Limb (tissue), 2 donors: Measurements from ENCODE around the gene SIGLEC10.
A peak's percentile ranks its signal among the peaks of the same experiment; 100 is the strongest.
"Not testable (repeated sequence)": the region's sequence is repeated elsewhere in the genome, so short reads cannot be mapped to it uniquely, and the experiment has no call there.

Experiments used
- DNase-seq, 2 donors: peaks; one replicate each; pipeline ENCODE4 v3.0.0-alpha.2; 2016; ENCODE audit errors: extremely low spot score in 2 of 2

The SIGLEC10 gene

DNA sequence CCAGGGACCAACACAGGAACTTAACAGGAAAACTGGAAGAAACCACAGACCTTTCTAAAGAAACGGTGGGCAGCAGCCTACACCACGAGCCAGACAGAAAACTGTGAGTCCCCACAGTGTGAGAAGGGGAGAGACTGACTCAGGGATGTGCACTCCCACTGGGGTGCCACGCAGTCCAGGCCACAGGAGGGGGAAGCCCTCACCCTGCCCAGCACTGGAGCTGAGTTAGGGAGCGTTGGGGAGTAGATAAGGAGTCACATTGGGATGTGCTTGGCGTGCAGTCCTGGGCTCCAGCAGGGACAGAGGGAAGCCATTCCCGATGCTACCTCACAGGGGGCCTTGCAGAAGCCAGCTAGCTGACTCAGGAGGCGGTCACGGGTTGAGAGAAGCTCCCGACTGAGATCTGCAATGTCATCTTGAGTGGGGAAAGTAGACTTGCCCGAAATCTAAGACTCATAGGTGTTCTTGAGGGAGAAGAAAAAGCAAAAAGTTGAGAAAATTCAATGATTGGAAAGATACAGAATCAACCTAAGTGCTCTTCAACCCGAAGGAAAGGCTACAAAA lies 23.5 kb upstream of the SIGLEC10 start:
- DNase-seq = no peak

DNA sequence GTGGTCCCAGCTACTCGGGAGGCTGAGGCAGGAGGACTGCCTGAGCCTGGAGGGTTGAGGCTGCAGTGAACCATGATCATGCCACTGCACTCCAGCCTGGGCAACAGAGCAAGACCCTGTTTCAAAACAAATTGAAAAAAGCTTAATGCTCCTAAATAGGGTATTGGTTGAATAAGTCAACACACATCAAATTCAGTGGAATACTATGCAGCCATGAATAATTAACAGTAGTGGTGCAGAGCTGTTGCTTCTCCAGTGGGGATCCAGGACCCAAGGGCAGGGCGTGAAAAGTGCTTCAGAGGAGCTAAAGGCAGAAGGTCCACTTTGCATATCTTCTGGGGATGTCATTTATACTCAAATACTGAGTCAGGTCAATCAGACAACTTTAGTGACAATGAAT lies 22.6 kb upstream of the SIGLEC10 start:
- no peak for DNase-seq

DNA sequence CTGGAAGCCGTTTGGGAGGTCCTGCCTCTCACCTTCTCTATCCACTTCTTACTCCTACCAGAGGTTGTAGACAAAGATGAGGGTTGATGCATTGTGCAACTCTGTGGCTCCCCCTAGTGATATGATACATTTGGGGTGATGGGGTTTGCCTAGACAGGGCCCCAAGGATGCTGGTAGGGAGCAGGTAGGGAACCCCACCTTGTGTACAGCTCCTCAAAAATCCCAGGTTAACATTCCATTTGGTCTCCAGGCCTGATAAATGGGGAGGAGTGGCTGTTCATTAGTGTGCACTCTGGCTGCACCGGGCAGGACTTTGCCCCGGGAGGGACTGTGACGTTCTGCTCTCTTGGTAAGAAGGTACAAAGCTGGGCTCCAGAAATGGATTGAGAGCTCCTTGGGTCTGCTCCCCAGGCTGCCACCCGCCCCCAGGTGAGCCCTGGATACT lies 21.6 kb upstream of the SIGLEC10 start:
- DNase-seq = no peak

DNA sequence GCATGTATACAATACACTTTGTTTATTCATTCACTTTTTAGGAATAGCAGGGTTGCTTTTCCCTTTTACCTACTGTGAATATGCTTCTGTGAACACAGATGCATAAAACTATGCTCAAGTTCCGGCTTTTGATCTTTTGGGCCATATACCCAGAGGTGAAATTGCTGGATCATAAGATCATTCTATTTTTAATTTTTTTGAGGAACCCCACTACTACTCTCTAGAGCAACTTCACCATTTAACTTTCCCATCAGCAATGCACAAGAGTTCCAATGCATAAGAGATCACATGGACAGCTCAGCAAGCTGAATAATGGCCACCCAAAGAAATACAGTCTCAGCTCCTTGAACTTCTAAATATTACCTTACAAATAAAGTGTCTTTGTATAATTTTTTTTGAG lies 17.0 kb upstream of the SIGLEC10 start:
- DNase-seq = no peak

DNA sequence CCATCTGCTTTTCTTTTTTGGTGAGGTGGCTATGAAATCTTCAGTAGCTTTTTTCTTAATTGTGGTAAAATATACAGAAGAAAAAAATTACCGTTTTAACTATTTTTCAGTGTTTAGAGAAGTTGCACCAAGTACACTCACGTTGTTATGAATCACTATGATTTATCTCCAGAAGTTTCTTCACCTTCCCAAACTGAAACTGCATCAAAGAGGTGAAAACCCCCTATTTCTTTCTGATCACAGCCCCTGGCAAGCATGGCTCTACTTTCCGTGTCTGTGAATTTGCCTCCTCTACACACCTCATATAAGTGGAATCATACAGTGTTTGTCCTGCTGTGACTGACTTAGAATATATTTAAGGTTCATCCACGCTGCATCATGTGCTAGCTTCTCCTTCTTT lies 15.6 kb upstream of the SIGLEC10 start:
- no peak for DNase-seq

DNA sequence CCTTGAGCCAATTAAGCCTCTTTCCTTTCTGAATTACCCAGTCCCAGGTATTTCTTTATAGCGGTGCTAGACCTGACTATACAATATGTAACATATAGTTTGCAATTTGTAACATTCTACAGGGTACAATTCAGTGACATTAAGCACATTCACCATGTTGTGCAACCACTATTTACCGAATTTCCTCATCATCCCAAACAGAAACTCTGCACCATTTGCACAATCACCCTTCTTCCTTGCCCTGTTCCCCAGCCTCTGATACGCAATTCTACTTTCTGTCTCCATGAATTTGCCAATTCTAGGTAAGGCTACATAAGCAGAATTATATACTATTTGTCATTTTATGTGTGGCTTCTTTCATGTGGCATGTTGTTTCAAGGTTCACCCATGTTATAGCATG lies 13.7 kb upstream of the SIGLEC10 start:
- DNase-seq = no peak

DNA sequence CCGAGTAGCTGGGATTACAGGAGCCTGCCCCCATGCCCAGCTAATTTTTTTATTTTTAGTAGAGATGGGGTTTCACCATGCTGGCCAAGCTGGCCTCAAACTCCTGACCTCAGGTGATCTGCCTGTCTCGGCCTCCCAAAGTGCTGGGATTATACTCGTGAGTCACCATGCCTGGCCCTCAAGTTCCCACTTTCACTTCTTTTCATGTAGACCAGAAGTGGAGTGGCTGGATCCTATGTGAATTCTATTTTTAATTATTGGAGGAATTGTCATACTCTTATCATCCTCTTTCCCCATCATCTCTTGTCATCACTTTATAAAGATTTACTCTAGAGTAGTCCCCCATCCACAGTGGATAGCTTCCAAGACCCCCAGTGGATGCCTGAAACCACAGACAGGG lies 12.8 kb upstream of the SIGLEC10 start:
- no peak for DNase-seq

DNA sequence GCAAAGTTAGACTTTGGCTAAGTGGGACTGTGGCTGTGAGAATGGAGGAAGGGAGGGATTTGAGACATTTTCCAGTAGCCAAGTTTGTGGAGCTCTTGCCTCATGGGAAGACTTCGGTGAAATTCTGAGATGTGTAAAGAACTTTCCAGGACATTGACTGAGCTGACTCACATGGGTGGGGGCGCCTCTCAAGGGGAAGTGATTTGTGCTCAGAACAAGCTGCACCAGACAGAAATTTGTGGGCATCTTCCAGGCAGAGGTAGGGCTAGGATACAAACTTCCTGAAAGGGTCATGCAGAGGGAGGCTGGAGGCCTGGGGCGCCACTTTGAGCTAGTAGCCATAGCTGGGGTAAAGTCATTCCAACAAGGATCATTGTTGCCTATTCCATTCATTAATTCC lies 9.8 kb upstream of the SIGLEC10 start:
- no peak for DNase-seq

DNA sequence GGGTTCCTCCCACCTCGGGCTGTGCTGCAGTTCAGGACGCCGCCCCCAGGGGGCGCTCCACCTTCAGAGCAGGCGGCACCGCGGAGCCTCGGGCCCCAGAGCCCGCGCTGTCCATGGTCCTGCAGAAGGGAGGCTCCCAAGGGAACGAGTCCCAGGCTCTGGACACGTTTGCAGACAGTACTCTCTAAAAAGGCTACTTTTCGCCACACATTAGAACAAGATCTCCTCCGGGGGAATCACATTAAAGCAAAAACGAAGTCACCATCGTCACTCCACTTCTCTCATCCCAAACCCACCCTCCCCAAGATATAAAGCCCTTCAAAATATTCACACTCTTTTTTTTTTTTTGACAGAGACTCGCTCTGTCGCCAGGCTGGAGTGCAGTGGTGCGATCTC lies 4.6 kb upstream of the SIGLEC10 start:
- peak; percentile 44 to 86 for DNase-seq

DNA sequence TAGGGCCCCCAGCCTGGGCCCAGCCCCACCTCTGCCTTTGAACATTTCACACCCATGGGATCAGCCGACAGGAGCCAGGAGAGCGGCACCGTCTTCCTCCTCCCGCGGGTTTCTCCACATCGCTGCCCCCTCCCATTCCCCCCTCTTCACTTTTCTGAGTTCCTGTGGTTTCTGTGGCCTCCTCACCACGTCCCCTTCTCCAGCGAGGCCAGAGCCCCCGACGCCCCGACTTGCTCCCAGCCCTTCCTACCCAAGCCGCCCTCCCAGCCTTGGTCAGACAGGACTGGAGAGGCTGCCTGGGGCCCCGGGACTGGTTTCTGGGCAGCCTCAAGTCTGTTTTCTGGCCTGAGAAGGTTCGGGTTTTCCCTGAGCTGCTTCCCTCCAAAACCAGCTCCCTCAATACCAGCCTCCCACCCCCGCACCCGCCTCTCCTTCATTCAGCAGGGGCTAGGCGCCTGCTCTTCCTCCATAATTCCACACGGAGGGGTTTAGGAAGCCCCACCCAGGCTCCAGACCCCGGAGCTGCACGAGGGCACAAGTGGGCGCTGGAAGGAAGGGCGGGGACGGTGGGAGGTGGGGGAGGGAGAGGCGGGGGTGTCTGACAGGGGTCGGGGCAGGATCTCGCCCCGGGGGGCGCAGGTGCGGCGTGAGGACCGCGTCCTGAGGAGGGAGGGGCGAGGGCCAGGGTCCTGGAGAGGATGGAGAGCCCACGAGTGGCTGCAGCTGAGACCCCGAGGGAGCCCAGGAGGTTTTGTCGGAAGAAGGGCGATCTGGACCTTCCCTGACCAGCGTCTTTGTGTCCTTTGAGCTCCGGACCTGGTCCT lies 4.0 kb upstream of the SIGLEC10 start:
- no peak for DNase-seq

DNA sequence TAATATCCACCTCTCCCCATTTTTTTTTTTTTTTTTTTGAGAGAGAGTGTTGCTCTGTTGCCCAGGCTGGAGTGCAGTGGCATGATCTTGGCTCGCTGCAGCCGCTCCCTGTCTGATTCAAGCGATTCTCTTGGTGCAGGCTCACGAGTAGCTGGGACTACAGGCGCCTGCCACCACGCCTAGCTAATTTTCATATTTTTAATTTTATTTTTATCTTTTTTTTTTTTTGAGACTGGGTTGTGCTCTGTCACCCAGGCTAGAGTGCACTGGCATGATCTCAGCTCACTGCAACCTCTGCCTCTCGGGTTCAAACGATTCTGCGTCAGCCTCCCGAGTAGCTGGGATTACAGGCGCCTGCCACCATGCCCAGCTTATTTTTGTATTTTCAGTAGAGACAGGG lies 3.1 kb upstream of the SIGLEC10 start:
- not testable (repeated sequence) for DNase-seq

DNA sequence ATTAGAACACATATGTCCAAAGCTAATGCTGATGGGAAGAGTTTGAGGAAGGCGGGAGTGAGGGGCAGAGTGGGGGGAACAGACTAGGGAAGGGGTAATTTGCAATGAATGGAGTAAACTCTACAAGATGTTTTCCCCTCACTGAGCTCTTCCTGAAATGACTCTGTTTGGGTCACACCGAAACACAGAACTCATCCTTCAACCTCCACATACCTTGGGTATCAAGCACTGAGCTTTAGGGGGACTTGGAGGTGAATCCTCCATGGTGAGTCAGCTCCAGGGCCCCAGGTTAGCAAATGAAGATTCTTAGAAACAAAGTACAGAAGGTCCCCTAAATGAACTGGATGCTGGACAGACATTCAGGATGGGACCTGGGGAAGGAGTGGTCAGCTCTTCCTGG lies 1.3 kb upstream of the SIGLEC10 start:
- no peak for DNase-seq

DNA sequence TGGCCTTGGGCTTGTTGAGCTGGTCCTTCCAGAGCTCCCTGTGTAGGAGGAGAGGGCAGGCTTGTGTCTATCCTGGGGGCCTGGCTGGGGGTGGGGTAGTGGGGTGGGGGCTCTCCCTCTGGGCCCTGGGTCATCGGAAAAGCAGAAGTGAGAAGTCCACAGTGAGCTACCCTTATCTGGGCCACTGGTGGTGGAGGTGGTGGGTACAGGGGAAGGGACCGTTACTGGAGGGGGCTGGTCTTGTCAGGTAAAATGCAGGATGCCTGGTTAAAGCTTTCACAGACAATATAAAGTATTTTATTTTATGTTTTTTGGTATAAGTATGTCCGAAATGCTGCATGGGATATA lies 342 bp upstream of the SIGLEC10 start:
- no peak for DNase-seq

DNA sequence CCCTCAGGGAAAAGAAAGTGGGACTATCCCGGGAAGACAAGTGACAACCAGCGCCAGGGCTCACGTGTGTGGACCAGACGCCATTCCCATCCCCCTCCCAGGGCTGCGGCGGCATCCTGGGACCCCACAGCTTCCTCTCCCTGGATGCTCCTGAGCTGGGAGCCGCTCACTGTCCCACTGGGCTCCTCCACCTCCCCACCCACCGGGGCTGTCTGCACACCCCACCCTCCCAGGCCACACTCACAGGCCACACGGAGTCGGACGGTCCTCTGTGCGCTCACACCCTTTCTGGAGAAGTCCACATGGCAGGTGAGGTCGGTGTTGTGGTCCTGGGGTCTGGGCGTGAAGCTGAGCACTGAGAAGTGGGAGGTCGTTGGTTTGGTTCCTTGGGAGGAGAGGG lies 1.0 kb downstream of the SIGLEC10 start:
- not testable (repeated sequence) for DNase-seq

DNA sequence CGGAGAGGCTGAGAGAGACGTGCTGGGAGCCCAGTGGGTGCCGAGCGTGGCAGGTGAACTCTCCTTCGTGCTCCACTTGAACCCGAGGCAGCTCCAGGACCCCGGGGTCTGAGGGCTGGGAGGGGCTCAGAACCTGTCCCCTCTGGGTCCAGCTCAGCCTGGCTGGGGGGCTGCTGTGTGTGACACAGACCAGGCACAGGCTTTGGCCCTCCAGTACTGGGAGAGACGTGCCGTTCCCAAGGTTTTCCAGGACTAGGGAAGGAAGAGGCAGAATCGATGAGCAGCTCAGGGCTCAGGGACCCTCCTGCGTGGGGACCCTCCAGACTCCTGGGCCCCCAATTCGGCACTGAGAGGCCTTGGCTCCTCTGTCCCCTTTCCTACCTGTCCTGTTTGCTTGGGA lies 2.3 kb downstream of the SIGLEC10 start:
- DNase-seq = no peak

DNA sequence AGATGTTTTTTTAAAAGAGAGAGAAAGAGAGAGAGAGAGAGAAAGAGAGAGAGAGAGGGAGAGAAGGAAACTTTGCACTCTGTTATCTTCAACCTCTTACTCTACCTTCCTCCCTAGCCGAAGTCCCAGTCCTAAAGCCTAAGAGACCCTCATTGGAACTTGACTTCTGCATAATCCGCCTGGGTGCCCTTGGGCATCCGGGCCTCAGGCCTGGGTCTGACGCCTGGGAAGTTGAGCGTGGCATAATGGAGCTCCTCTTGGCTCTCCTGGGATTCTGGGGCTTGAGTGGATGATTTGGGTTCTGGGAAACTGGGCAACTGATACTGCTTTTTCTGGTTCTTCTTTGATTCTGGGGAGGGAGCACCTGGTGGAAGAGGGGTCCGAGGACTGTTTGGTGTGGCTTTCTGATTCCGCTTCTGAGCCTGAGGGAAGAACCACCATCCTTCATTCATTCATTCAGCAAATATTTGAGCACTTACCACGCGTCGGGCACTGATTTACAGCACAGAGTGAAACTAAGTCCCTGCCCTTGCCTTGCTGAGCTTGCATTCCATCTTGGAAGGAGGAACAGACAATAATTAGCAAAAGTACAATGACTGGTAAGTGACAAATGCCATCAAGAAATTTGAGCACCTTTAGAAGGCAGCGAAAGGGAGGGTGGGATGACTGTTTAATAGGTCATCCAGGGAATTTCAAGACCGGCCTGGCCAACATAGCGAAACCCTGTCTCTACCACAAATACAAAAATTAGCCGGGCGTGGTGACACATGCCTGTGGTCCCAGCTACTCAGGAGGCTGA lies 6.3 kb downstream of the SIGLEC10 start:
- DNase-seq = no peak

DNA sequence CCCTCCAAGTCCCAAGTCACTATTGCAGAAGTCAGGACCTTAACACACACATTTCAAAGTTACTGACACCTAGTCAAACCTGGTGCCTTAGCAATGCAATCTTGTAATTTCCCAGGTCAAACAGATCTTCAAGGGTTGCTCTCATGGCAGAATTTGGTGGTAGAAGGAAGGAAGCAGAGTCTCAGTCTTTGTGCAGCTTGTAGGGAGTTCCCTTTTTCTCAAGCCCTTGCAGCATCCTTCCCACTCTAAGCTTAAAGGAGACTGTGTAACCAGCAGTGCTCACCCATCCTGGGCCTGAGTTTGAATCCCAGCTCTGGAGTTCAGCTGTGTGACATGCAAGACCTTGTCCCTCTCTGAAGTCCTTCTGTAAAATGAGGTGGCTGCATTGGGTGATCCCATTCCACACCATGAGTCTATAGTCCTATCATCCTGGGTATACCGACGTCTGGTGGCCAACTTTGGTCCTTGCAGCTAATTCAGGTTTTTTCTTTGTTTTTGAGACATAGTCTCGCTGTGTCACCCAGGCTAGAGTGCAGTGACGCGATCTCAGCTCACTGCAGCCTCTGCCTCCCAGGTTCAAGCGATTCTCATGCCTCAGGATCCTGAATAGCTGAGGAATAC lies 9.8 kb downstream of the SIGLEC10 start:
- no peak for DNase-seq

DNA sequence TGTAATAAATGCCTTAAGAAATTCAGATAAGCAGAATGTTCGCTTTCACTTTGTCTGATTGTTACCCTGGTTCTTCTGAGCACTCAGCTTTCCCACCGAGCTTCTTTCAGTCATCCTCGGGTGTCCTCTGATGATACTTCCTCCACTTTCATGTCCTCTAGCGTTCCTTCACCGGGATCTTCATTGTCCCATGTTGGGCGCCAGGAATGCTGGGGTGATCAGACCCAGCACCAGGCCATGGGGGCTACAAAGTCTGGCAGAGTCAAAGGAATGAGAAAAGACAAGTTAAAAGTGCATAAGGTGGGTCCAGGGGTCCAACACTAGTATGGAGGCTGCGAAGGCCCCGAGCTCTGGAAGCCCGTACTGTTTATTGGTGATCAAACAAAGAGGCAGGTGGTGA lies 15.3 kb downstream of the SIGLEC10 start:
- DNase-seq = no peak

DNA sequence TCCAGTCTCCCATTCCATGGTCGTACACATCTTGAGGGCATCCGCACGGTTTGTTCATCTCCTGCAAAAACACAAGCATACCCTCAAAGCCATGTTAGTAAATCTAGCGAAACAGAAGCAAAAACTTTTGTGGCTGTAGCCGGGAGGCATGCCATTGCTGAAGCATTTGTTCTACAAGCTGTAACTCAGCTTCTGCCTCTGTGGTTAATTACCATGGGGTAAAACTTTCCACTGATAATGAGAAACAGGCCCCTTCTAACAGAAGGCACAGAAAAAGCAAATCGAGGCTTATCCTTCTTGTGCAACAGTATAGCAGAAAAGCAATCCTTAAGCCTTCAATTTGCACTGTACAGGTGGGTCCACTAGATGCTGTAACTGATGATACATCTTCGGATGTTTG lies 17.5 kb downstream of the SIGLEC10 start:
- DNase-seq = not testable (repeated sequence)

DNA sequence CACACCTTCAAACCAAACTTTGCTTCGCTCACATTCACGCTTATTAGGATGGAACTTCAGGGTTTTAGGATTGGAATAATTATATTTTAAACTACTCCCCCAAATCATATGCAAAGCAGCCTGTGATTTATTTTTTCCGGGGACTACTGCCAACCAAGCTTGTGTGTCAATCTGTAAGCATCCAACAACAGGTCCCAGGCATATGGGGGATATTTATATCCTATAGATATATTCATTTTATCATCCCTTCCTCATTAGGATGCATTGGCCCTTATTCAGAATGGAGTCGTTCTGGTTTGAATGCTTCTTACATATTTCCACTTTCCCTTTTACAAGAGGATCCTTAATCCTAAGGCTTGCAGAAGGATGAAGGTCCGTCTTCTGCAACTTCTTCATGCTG lies 18.2 kb downstream of the SIGLEC10 start:
- no peak for DNase-seq

DNA sequence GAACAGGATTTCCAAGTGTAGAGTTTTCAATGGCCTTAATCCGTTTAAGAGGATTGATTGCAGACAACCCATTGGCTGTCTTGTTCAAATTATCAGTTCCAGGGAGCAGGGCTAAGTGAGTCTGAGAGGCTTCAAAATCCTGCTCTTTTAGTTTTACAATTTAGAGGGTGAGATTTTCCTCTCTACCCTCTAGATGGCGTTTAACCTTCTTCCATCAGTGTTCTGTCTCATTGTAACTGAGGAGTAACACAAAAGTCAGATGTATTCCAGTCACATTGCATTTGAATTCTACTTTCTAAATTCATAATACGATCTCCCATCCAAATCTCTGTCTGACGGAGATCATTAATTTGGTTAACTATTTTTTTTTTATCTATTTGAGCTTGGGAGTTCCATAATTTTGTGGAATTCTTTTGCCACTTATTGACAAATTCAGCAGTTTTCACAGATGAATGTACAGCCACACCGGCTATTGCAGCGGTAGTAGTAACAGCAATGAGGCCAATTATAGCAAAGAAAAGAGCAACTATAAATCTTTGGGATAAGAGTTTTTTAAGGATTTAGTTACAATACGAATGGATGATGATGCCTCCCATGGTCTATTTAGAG lies 19.2 kb downstream of the SIGLEC10 start:
- peak in 1 of 2 donors; percentile 25 for DNase-seq

DNA sequence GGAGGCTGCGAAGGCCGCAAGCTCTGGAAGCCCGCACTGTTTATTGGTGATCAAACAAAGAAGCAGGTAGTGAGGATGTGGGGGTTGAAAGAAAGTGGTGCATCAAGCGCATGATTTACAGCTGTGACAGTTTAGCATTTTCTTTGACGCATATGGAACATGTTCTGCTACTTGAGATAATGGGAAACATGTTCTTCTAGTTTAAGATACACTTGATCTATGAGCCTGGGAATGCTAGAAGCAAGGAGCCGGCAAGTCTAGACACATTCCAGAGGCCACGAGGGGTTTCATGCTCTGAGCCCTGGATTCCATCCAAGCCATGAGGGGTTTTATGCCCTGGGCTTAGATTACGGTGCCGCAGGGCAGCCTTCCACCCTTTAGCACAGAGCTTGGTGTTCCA lies 20.0 kb downstream of the SIGLEC10 start:
- DNase-seq = not testable (repeated sequence)
